Measurements from ENCODE around the gene TMEM225B.

GRCh38 chr7:99622596-99622995 is 24.5 kb downstream of the TMEM225B start:
- TF ChIP-seq CTCF (IDR thresholded peaks at IDR 0.05) (no peak), POLR2AphosphoS5 (IDR thresholded peaks at IDR 0.05) (no peak), POLR2A (IDR thresholded peaks at IDR 0.05) (no peak)
